Central memory CD8-positive, alpha-beta T cell (primary cell): ENCODE results near the gene DCD.

ENCODE experiments used
- ATAC-seq: fragments of 150-1000 bp; cut with Tn5 transposase; replicated peaks from 2 replicates; pipeline ENCODE4 v1.10.0; 2022; ENCODE audit warnings: mild to moderate bottlenecking, moderate FRiP score, moderate number of reproducible peaks; ENCODE audit not compliant: poor library complexity, severe bottlenecking; ENCODE audit errors: extremely low read depth
- DNase-seq, 2 donors: peaks; one replicate each; pipeline ENCODE4 v3.0.0; 2021; ENCODE audit warnings: low spot score in 2 of 2
- H3K27ac Mint-ChIP-seq: one replicate; pipeline ENCODE4 v1.8.0; 2022; ENCODE audit warnings: low read depth, mild to moderate bottlenecking, moderate library complexity, mixed read lengths
- H3K27me3 Mint-ChIP-seq: one replicate; pipeline ENCODE4 v1.8.0; 2022; ENCODE audit warnings: mixed read lengths
- H3K36me3 Mint-ChIP-seq: one replicate; pipeline ENCODE4 v1.8.0; 2022; ENCODE audit warnings: mild to moderate bottlenecking, moderate library complexity, mixed read lengths; ENCODE audit not compliant: insufficient read depth
- H3K4me1 Mint-ChIP-seq: one replicate; pipeline ENCODE4 v1.8.0; 2022; ENCODE audit warnings: mixed read lengths
- H3K4me3 Mint-ChIP-seq: one replicate; pipeline ENCODE4 v1.8.0; 2022; ENCODE audit warnings: mild to moderate bottlenecking, moderate library complexity, mixed read lengths
- H3K9me3 Mint-ChIP-seq: one replicate; pipeline ENCODE4 v1.8.0; 2022; ENCODE audit warnings: mixed read lengths

The DCD gene, protein sequence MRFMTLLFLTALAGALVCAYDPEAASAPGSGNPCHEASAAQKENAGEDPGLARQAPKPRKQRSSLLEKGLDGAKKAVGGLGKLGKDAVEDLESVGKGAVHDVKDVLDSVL

GRCh38 chr12:54648265-54648664 is at the start of gene DCD:
Gene DCD (minus strand): TSS chr12:54648365. CDS start chr12:54648303, 62 bp downstream.
- no peak for ATAC-seq
- Mint-ChIP-seq H3K27me3 (peaks cover 49% of the 10 kb centered on the region), H3K9me3 (no peaks in the 10 kb centered on the region), H3K4me3 (no peak within 1 kb of the TSS), H3K36me3 (no peaks in the 10 kb centered on the region), H3K4me1 (no peaks in the 10 kb centered on the region), H3K27ac (no peak within 1 kb of the TSS)
- no peak for DNase-seq

GRCh38 chr12:54697851-54698250 is 49.7 kb upstream of the DCD start:
- peaks cover 61% of the 10 kb centered on the region for H3K27me3 Mint-ChIP-seq
- no peaks in the 10 kb centered on the region for H3K36me3 Mint-ChIP-seq
- H3K27ac Mint-ChIP-seq, result no peak overlapping the region
- no peaks in the 10 kb centered on the region for H3K4me1 Mint-ChIP-seq
- DNase-seq (no peak), ATAC-seq (no peak)
- H3K9me3 Mint-ChIP-seq, result no peaks in the 10 kb centered on the region
- no peak overlapping the region for H3K4me3 Mint-ChIP-seq

DNA sequence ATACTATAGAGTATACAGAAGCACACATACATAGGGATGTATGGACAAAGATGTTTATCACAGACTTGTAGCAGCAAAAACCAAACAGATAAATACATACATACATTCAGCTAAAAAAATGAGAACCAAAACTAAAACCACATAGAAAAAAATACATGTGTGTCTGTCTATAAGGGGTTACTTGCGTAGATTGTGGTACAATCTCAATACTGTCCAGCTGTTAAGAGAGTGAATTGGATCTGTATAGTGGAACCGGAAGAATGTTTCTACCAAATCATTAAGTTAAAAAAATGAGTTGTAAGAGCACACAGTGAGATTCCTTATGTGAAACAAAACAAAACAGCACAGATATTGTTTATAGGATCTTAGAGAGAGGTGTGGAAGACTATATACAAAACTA is 44.2 kb upstream of the DCD start:
- Mint-ChIP-seq H3K9me3 (no peaks in the 10 kb centered on the region), H3K4me3 (no peak overlapping the region), H3K36me3 (no peaks in the 10 kb centered on the region), H3K27me3 (peaks cover 90% of the 10 kb centered on the region), H3K4me1 (no peaks in the 10 kb centered on the region), H3K27ac (no peak overlapping the region)
- no peak for DNase-seq
- ATAC-seq, result no peak

DNA sequence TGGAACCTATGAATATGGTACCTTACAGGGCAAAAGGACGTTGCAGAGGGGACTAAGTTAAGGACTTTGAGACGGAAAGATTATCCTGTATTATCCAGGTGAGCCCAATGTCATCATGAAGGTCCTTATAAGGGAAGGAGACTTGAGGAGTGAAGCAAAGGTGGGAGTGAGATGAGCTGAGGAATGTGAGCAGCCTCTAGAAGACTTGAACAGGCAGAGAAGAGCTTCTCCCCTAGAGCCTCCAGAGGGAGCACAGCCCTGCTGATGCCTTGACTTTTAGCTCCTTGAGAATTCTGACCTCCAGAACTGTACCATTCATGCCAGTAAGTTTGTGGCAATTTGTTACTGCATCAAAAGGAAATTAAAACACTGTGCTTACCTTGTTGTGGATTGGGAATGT is 41.8 kb upstream of the DCD start:
- H3K27me3 Mint-ChIP-seq, result peaks cover 94% of the 10 kb centered on the region
- no peak overlapping the region for H3K4me3 Mint-ChIP-seq
- DNase-seq, result no peak
- H3K36me3 Mint-ChIP-seq, result no peaks in the 10 kb centered on the region
- H3K4me1 Mint-ChIP-seq, result no peaks in the 10 kb centered on the region
- ATAC-seq, result no peak
- H3K9me3 Mint-ChIP-seq, result no peaks in the 10 kb centered on the region
- no peak overlapping the region for H3K27ac Mint-ChIP-seq

DNA sequence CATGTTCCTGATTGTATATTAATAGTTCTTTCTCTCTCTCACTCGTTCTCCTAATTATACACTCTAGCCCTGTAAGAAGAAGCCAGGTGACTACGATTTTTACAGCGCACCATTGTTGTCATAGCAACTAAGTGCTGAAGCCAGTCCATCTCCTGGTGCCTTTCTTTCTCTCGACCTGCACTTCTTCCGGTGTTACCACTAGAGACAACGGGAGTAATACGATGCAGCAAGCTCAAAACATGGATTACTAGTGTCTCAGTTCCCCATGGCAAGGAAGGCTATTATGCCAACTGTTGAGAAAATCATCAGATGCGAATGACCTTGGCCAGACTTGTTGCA is 40.8 kb upstream of the DCD start:
- Mint-ChIP-seq H3K9me3 (no peaks in the 10 kb centered on the region), H3K36me3 (no peaks in the 10 kb centered on the region), H3K4me1 (no peaks in the 10 kb centered on the region), H3K27me3 (peaks cover 94% of the 10 kb centered on the region), H3K27ac (no peak overlapping the region), H3K4me3 (no peak overlapping the region)
- no peak for DNase-seq
- no peak for ATAC-seq

DNA sequence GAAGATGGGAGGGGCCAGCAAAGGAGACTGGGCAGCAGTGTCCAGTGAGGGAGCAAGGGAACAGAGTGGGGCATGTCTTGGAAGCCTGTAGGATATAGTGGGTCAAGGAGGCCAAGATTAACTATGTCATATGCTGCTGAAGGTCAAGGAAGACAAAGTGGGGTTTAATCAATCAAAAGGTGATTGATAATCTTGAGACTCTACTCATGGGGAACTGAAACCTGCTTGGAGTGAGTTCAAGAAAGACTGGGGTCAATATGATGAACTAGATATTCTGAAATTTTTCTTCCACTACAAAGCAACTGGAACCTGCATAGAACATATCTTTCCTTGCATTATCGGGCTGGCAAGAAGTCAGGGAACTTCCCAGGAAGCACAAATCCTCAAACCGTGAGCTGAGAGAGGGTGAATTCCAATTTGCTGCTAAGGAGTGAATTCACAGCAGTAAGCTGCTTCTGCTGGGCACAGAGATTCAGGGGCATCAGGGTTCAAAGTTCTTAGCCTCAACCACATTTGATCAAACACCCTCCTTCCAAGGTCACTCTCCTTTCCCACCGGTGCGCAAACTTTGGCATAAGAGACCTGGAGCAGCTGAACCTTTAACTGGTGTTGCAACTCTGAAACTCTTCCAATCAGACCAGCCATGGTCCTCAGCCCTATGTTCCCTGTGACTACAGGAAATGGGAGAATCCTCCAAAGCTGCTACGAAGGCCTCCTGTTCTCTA is 40.3 kb upstream of the DCD start:
- no peaks in the 10 kb centered on the region for H3K36me3 Mint-ChIP-seq
- H3K4me3 Mint-ChIP-seq, result no peak overlapping the region
- peaks cover 94% of the 10 kb centered on the region for H3K27me3 Mint-ChIP-seq
- no peak for ATAC-seq
- H3K27ac Mint-ChIP-seq, result no peak overlapping the region
- H3K4me1 Mint-ChIP-seq, result no peaks in the 10 kb centered on the region
- no peak for DNase-seq
- H3K9me3 Mint-ChIP-seq, result no peaks in the 10 kb centered on the region

DNA sequence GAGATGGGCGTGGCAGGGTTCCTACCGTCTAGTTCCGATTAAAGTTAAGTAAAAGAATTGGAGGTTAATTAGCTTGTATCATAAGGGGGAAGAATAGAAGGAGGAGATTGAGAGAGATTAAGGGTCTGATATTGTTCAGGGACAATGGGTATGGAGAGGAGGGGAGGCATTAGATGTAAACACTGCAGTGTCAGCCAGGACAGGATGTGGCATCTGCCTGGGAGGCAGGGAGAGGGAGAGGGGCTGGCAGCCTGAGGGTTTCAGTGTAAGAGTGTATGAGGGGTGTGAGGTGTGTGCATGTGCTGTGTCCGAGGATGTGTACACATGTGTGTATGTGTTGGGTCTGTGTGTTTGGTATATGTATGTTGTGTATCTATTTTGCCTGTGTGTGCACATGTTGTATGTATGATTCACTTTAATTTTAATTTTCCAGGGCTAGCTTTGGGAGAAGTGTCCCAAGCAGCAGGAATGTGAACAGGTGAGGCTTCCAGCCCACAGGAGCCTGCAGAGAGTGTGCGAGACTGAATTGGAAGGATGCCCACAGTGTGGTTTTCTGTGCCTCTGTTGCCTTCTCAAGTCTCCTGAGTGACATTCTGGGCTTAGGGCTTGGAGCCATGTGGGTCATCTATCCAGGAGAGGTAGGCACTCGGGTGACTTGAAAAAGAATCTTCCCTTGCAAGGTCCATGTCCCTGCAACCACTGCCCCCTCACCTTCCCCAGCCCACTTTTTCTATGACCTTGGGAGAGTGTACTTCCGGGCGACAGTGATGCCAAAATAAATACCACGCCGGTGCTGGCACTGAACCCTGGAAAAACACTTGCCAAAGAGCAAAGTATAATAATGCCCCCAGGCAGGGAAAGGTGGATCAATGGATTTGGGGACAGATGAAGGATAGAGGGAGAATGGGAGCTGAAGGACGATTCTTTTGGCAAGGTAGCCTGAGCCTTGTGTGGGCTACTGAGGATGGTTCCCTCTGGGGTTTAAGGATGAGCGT is 36.8 kb upstream of the DCD start:
- H3K4me1 Mint-ChIP-seq, result no peaks in the 10 kb centered on the region
- DNase-seq (no peak), ATAC-seq (no peak)
- no peaks in the 10 kb centered on the region for H3K36me3 Mint-ChIP-seq
- peaks cover 97% of the 10 kb centered on the region for H3K27me3 Mint-ChIP-seq
- no peak overlapping the region for H3K27ac Mint-ChIP-seq
- H3K9me3 Mint-ChIP-seq, result no peaks in the 10 kb centered on the region
- H3K4me3 Mint-ChIP-seq, result no peak overlapping the region

DNA sequence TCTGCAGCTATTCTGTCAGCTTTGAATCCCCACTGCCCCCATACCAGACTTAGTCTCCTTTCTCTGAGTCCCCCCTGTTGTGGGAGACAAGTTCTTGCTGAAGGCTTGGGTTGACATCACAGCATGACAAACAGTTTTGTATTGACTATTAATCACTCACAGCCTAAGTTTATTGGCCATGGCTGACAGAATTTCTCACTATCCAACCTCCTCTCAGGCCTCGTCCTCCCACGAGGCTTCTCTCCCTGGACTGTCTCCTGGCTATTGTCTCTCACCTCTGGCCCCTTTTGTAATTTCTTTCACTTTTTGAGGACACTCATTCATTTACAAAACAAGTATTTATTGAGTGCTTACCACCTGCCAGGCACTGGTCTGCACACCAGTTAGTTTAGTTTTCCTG is 35.2 kb upstream of the DCD start:
- no peak for ATAC-seq
- Mint-ChIP-seq H3K27ac (no peak overlapping the region), H3K9me3 (no peaks in the 10 kb centered on the region), H3K4me1 (no peaks in the 10 kb centered on the region), H3K27me3 (peaks cover 89% of the 10 kb centered on the region), H3K4me3 (no peak overlapping the region), H3K36me3 (no peaks in the 10 kb centered on the region)
- DNase-seq, result no peak

DNA sequence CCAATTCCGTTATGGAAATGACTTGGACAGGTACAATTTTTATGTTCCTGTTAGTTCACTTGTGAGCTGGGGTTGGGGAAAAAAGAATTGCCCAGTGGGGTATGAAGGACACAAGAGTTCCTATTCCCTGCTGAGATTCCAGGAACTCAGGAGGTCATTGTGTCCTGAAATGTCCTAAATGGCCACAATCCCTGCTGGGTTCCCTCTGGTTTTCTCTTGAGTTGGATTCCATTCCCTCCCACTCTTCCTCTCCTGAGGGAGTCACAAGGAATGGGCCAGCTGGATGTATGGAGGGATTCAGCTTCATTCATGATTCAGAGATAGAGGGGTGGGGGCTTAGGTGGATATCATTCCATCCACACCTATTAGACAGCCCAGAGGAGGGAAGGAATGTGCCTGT is 34.5 kb upstream of the DCD start:
- Mint-ChIP-seq H3K36me3 (no peaks in the 10 kb centered on the region), H3K27ac (no peak overlapping the region), H3K4me3 (no peak overlapping the region), H3K27me3 (peaks cover 89% of the 10 kb centered on the region), H3K9me3 (no peaks in the 10 kb centered on the region), H3K4me1 (no peaks in the 10 kb centered on the region)
- DNase-seq (no peak), ATAC-seq (no peak)

GRCh38 chr12:54680374-54680773 is 32.2 kb upstream of the DCD start:
- no peak overlapping the region for H3K4me3 Mint-ChIP-seq
- ATAC-seq (no peak), DNase-seq (no peak)
- no peaks in the 10 kb centered on the region for H3K4me1 Mint-ChIP-seq
- no peak overlapping the region for H3K27ac Mint-ChIP-seq
- H3K27me3 Mint-ChIP-seq, result peaks cover 88% of the 10 kb centered on the region
- no peaks in the 10 kb centered on the region for H3K36me3 Mint-ChIP-seq
- H3K9me3 Mint-ChIP-seq, result no peaks in the 10 kb centered on the region

GRCh38 chr12:54678131-54678530 is 30.0 kb upstream of the DCD start:
- no peaks in the 10 kb centered on the region for H3K9me3 Mint-ChIP-seq
- ATAC-seq (no peak), DNase-seq (no peak)
- H3K4me1 Mint-ChIP-seq, result no peaks in the 10 kb centered on the region
- peaks cover 66% of the 10 kb centered on the region for H3K27me3 Mint-ChIP-seq
- H3K4me3 Mint-ChIP-seq, result no peak overlapping the region
- H3K27ac Mint-ChIP-seq, result no peak overlapping the region
- no peaks in the 10 kb centered on the region for H3K36me3 Mint-ChIP-seq

GRCh38 chr12:54667945-54668344 is 19.8 kb upstream of the DCD start:
- no peak for ATAC-seq
- H3K27me3 Mint-ChIP-seq, result peaks cover 71% of the 10 kb centered on the region

DNA sequence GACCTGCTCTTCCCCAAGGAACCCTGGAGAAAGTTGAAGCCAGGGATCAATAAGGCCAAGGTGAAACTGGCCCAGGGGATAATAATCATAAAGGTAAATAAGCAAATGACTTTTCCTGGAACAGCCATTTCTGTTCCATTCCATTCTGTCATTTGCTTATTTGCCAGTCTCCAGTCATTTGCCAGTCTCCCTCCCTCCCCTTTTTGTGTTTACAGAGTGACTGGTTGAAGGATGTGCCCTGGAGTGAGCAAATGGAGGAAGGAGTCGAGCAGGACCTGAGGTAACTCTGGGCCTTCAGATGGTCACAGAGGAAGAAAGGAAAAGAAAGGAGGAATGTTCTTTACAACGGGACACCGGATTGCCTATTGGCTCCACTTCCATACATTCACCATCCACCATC is 17.8 kb upstream of the DCD start:
- no peaks in the 10 kb centered on the region for H3K4me1 Mint-ChIP-seq
- H3K9me3 Mint-ChIP-seq, result no peaks in the 10 kb centered on the region
- H3K27me3 Mint-ChIP-seq, result peaks cover 58% of the 10 kb centered on the region
- H3K36me3 Mint-ChIP-seq, result no peaks in the 10 kb centered on the region
- DNase-seq (no peak), ATAC-seq (no peak)
- no peak overlapping the region for H3K4me3 Mint-ChIP-seq
- no peak overlapping the region for H3K27ac Mint-ChIP-seq

More at GRCh38 chr12:54667945-54668344, 19.8 kb upstream of the DCD start:
- no peak for DNase-seq
- no peak overlapping the region for H3K4me3 Mint-ChIP-seq
- H3K4me1 Mint-ChIP-seq, result no peaks in the 10 kb centered on the region
- H3K36me3 Mint-ChIP-seq, result no peaks in the 10 kb centered on the region
- H3K27ac Mint-ChIP-seq, result no peak overlapping the region
- no peaks in the 10 kb centered on the region for H3K9me3 Mint-ChIP-seq
